Nephron (organoid): ENCODE results near the gene FUT2.

Experiments
- H3K27ac Mint-ChIP-seq, 3 experiments: 2 replicates each; pipeline ENCODE4 v1.8.0; 2020; ENCODE audit warnings: mixed read lengths in 3 of 3, mild to moderate bottlenecking in 2 of 3, moderate library complexity in 1 of 3
- H3K27me3 Mint-ChIP-seq: 2 replicates; pipeline ENCODE4 v1.8.0; 2021; ENCODE audit warnings: low read depth, mild to moderate bottlenecking, moderate library complexity, mixed read lengths
- H3K36me3 Mint-ChIP-seq: 2 replicates; pipeline ENCODE4 v1.8.0; 2020; ENCODE audit warnings: low read depth, mixed read lengths
- H3K4me1 Mint-ChIP-seq: 2 replicates; pipeline ENCODE4 v1.8.0; 2020; ENCODE audit warnings: mixed read lengths
- H3K4me3 Mint-ChIP-seq, 3 experiments: 2 replicates each; pipeline ENCODE4 v1.8.0; 2020; ENCODE audit warnings: mild to moderate bottlenecking in 3 of 3, mixed read lengths in 3 of 3, moderate library complexity in 2 of 3
- H3K9me3 Mint-ChIP-seq: 2 replicates; pipeline ENCODE4 v1.8.0; 2020; ENCODE audit warnings: mixed read lengths
- TF ChIP-seq, protein P1 (sequence below), 3 experiments: fragments of 200-600 bp; sonication (generic); IDR thresholded peaks; one replicate each; pipeline ENCODE4 v1.5.0; 2021; ENCODE audit warnings: antibody characterized with exemption in 3 of 3; ENCODE audit not compliant: unreplicated experiment in 3 of 3

Gene FUT2

DNA sequence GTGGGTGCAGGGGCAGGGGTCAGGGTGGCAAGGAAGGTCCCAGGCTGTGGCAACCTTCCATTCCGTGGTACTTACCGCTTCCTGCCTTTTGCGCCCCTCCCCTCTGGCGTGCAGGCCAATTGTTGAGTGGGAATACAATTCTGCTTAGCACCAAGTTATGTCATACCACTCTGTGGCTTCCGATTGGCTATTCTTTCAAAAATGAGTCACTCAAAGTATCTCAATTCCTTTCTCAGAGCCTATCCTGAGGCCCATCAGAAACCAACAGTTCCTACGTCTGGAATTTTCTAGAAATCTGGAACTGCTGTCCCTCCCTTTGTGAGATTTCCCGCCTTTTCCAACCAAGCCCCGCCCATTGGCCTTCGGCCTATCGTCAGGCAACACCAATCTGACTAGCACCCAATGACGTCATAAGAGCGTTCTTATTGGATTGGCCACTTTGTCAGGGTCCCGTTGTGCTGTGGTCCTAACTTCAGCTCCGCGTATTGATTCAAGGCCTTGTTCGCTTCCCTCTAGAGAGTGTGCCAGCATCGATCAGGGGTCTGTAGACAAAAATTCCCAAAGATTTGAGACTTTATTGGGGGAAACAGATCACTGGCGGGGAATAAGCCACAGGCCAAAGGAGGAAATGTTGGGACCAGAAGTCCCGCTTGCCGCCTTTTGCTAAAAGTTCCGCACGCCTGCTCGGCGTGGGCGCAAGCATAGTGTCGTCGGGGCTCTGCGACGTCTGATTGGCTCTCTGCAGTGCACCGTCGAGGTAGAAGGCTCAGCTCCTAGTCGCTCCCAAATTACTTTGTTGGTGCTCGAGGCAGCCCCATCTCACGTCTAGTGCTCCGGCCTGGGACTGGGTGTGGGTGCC lies 34.7 kb upstream of the FUT2 start:
- Mint-ChIP-seq H3K36me3 (no peaks in the 10 kb centered on the region), H3K9me3 (no peaks in the 10 kb centered on the region), H3K4me1 (peaks cover 15% of the 10 kb centered on the region), H3K27me3 (peaks cover 12% of the 10 kb centered on the region), H3K4me3 (no peak overlapping the region), H3K27ac (peak overlapping the region; percentile 14 to 68 (median 38))
- TF ChIP-seq, protein P1, sequence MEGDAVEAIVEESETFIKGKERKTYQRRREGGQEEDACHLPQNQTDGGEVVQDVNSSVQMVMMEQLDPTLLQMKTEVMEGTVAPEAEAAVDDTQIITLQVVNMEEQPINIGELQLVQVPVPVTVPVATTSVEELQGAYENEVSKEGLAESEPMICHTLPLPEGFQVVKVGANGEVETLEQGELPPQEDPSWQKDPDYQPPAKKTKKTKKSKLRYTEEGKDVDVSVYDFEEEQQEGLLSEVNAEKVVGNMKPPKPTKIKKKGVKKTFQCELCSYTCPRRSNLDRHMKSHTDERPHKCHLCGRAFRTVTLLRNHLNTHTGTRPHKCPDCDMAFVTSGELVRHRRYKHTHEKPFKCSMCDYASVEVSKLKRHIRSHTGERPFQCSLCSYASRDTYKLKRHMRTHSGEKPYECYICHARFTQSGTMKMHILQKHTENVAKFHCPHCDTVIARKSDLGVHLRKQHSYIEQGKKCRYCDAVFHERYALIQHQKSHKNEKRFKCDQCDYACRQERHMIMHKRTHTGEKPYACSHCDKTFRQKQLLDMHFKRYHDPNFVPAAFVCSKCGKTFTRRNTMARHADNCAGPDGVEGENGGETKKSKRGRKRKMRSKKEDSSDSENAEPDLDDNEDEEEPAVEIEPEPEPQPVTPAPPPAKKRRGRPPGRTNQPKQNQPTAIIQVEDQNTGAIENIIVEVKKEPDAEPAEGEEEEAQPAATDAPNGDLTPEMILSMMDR (IDR thresholded peaks at IDR 0.05; ENCODE audit: unreplicated experiment in 3 of 3) = no peak

DNA sequence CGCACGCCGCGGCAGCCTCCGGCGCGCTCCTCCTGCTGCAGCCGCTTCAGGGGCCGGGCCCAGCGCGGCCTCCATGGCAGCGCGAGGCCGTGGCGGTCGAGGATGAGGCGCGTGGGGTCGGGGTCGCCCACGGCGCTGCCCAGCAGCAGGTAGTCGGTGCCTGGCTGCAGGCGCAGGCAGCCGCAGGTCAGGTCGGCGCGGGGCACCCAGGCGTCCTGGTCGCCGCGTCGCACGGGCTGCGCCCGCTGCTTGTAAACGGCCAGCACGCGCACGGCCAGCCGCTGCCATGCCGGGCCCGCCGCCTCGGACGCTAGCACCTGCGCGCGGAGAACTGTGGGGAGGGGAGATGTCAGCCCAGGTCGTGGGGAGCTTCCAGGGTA lies 34.1 kb upstream of the FUT2 start:
- H3K27ac Mint-ChIP-seq = no peak overlapping the region
- peaks cover 13% of the 10 kb centered on the region for H3K4me1 Mint-ChIP-seq
- H3K27me3 Mint-ChIP-seq = peaks cover 12% of the 10 kb centered on the region
- TF ChIP-seq, protein P1 (IDR thresholded peaks at IDR 0.05; ENCODE audit: unreplicated experiment in 3 of 3) = no peak
- no peaks in the 10 kb centered on the region for H3K36me3 Mint-ChIP-seq
- no peaks in the 10 kb centered on the region for H3K9me3 Mint-ChIP-seq
- no peak overlapping the region for H3K4me3 Mint-ChIP-seq

DNA sequence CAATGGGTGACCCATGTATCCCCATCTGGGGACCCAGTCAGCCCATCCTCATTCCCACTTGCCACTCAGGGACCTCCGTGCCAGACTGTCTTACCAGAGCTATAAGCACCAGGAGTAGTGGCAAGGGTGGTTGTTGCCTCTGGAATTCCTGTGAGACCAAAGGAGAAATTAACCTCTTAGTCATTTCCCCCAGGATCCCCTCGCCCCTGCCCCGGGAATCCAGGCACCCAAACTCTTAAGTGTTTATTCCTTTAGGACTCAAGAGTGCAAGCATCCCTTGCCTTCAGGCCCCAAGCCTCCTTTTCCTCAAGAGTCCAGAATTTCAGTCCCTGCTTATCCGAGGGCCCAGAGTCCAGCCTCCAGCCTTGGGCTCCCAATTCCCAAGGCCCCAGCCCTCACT lies 32.1 kb upstream of the FUT2 start:
- no peaks in the 10 kb centered on the region for H3K36me3 Mint-ChIP-seq
- TF ChIP-seq, protein P1 (IDR thresholded peaks at IDR 0.05; ENCODE audit: unreplicated experiment in 3 of 3) = no peak

DNA sequence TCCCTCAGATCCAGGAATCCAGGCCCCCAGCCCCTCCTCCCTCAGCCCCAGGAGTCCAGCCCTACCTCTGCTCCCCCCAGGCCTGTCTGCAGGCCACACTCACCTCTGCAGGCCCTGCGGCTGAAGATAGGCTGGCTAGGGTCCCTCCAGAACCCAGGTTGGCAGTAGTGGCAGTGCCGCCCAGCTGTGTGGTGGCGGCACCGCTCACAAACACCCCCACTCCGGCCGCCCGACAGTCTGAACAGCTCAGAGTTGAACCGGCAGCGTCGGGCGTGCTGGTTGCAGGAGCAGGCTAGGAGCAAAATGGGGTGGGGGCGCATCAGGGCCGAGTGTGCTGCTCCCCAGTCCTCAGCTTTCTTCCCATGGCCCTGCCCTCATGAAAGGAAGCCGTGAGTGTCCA lies 31.3 kb upstream of the FUT2 start:
- TF ChIP-seq, protein P1 (IDR thresholded peaks at IDR 0.05; ENCODE audit: unreplicated experiment in 3 of 3) = no peak
- H3K36me3 Mint-ChIP-seq = no peaks in the 10 kb centered on the region
- H3K27ac Mint-ChIP-seq = no peak overlapping the region
- H3K27me3 Mint-ChIP-seq = peaks cover 3% of the 10 kb centered on the region
- H3K4me3 Mint-ChIP-seq = no peak overlapping the region
- H3K4me1 Mint-ChIP-seq = peaks cover 7% of the 10 kb centered on the region
- H3K9me3 Mint-ChIP-seq = no peaks in the 10 kb centered on the region

More for the DNA sequence above, 32.1 kb upstream of the FUT2 start:
- Mint-ChIP-seq H3K27me3 (peaks cover 9% of the 10 kb centered on the region), H3K4me3 (no peak overlapping the region), H3K27ac (no peak overlapping the region), H3K4me1 (peaks cover 7% of the 10 kb centered on the region), H3K9me3 (no peaks in the 10 kb centered on the region)

DNA sequence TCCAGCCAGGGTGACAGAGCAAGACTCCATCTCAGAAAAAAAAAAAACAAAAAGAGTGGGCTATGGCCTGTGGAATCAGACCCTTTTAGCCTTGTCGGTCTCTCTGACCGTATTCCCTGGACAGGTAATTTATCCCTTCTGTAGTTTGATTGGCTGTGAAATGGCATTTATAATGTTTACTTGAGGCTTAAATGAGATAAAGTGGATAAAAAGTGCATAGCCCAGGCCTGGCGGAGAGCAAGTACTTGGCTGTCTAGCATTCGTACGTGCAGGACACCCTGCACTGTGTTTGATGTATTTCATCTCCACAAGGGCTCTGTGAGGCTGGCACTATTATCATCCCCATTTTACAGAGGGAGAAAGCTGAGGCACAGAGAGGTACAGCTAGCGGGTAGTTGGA lies 30.0 kb upstream of the FUT2 start:
- Mint-ChIP-seq H3K9me3 (no peaks in the 10 kb centered on the region), H3K36me3 (no peaks in the 10 kb centered on the region), H3K27ac (no peak overlapping the region), H3K4me3 (no peak overlapping the region), H3K4me1 (peaks cover 4% of the 10 kb centered on the region), H3K27me3 (peaks cover 3% of the 10 kb centered on the region)
- TF ChIP-seq, protein P1 (IDR thresholded peaks at IDR 0.05; ENCODE audit: unreplicated experiment in 3 of 3) = no peak

DNA sequence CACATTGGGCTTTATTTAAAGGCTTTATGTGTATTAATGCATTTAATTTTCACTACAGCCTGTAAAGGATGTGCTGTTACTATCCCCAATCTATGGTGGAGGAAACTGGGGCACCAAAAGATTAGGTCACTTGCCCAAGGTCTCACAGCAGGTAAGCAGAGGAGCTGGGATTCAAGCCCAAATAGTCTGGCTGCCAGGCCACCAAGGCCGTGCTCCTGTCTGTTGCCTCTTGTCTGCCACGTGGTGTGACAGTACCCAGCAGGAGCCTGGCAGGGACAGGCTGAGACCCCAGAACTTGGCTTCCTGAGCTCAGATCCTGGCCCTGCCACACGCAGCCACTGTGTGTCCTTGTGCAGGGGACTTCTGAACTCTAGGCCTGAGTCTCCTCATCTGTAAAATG lies 27.4 kb upstream of the FUT2 start:
- peaks cover 6% of the 10 kb centered on the region for H3K4me1 Mint-ChIP-seq
- no peaks in the 10 kb centered on the region for H3K9me3 Mint-ChIP-seq
- H3K27ac Mint-ChIP-seq = no peak overlapping the region
- no peaks in the 10 kb centered on the region for H3K36me3 Mint-ChIP-seq
- no peak overlapping the region for H3K4me3 Mint-ChIP-seq
- H3K27me3 Mint-ChIP-seq = no peaks in the 10 kb centered on the region
- TF ChIP-seq, protein P1 (IDR thresholded peaks at IDR 0.05; ENCODE audit: unreplicated experiment in 3 of 3) = no peak
